Measurements from ENCODE around the gene TMEM52. TPM values are rescaled to one million over a fixed set of nuclear protein-coding genes. Genes with fewer than 3 reads are reported as not detected.
A peak's percentile ranks its signal among the peaks of the same experiment; 100 is the strongest.

Gene TMEM52
- total and polyA plus RNA-seq, 9 of the 15 experiments (the other 6 are each of a cell fraction or from before 2014, with no cell fraction given) = 0.37 to 22.5 (median 6.8) TPM

DNA sequence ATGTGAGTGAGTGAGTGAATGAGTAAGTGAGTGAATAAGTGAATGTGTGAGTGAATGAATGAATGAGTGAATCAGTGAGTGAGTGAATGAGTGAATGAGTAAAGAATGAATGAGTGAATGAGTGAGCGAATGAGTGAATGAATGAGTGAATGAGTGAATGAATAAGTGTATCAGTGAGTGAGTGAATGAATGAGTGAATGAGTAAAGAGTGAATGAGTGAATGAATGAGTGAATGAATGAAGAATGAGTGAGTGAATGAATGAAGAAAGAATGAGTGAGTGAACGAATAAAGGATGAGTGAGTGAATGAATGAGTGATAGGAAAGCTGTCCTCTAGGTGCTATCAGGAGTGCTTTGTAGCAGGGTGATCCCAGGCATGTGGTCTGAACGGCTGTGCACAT, 48.8 kb upstream of the TMEM52 start:
- WGBS (ENCODE audit: insufficient coverage, low coverage, missing lambda C conversion rate) = 7% methylated on average over 3 of the region's 3 CpGs
- no peak overlapping the region for H3K27ac ChIP-seq (ENCODE audit: extremely low read depth, low read depth, low read length)
- no peak overlapping the region for H2AFZ ChIP-seq (ENCODE audit: low read depth, low read length)
- no TSS peak for BruUV-seq (replicated peaks)
- H3K4me1 ChIP-seq (replicated peaks in 1 of 2; ENCODE audit: control insufficient read depth in 2 of 2, insufficient read depth in 2 of 2, low read length in 2 of 2) = peaks cover 0 to 28% of the 10 kb centered on the region in 2 experiments; a peak in 1 of 5 replicates
- no peak overlapping the region for H3K9ac ChIP-seq (ENCODE audit: insufficient read depth in 1 of 2, low read depth in 2 of 2, low read length in 2 of 2)
- no peaks in the 10 kb centered on the region for H3K36me3 ChIP-seq (ENCODE audit: control insufficient read depth, insufficient read depth, low read length)
- no peak overlapping the region for H3K4me2 ChIP-seq (ENCODE audit: insufficient read depth, low read length)
- peaks cover 36 to 74% of the 10 kb centered on the region in 2 experiments for H3K27me3 ChIP-seq (ENCODE audit: control insufficient read depth in 2 of 2, insufficient read depth in 2 of 2, low read length in 2 of 2)
- no peak for TF ChIP-seq SREBF2 (CRISPR knock-in tag; IDR thresholded peaks at IDR 0.05)
- TF ChIP-seq, protein P1, sequence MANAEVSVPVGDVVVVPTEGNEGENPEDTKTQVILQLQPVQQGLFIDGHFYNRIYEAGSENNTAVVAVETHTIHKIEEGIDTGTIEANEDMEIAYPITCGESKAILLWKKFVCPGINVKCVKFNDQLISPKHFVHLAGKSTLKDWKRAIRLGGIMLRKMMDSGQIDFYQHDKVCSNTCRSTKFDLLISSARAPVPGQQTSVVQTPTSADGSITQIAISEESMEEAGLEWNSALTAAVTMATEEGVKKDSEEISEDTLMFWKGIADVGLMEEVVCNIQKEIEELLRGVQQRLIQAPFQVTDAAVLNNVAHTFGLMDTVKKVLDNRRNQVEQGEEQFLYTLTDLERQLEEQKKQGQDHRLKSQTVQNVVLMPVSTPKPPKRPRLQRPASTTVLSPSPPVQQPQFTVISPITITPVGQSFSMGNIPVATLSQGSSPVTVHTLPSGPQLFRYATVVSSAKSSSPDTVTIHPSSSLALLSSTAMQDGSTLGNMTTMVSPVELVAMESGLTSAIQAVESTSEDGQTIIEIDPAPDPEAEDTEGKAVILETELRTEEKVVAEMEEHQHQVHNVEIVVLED (CRISPR knock-in tag; IDR thresholded peaks at IDR 0.05) = no peak
- TF ChIP-seq, protein P2, sequence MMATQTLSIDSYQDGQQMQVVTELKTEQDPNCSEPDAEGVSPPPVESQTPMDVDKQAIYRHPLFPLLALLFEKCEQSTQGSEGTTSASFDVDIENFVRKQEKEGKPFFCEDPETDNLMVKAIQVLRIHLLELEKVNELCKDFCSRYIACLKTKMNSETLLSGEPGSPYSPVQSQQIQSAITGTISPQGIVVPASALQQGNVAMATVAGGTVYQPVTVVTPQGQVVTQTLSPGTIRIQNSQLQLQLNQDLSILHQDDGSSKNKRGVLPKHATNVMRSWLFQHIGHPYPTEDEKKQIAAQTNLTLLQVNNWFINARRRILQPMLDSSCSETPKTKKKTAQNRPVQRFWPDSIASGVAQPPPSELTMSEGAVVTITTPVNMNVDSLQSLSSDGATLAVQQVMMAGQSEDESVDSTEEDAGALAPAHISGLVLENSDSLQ (IDR thresholded peaks at IDR 0.05) = no peak
- TF ChIP-seq NFRKB (IDR thresholded peaks at IDR 0.05; ENCODE audit: low read depth) = 0 out of 2 replicates have a peak, but pooled peaks have one; percentile 48
- TF ChIP-seq, protein P3, sequence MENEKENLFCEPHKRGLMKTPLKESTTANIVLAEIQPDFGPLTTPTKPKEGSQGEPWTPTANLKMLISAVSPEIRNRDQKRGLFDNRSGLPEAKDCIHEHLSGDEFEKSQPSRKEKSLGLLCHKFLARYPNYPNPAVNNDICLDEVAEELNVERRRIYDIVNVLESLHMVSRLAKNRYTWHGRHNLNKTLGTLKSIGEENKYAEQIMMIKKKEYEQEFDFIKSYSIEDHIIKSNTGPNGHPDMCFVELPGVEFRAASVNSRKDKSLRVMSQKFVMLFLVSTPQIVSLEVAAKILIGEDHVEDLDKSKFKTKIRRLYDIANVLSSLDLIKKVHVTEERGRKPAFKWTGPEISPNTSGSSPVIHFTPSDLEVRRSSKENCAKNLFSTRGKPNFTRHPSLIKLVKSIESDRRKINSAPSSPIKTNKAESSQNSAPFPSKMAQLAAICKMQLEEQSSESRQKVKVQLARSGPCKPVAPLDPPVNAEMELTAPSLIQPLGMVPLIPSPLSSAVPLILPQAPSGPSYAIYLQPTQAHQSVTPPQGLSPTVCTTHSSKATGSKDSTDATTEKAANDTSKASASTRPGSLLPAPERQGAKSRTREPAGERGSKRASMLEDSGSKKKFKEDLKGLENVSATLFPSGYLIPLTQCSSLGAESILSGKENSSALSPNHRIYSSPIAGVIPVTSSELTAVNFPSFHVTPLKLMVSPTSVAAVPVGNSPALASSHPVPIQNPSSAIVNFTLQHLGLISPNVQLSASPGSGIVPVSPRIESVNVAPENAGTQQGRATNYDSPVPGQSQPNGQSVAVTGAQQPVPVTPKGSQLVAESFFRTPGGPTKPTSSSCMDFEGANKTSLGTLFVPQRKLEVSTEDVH (IDR thresholded peaks at IDR 0.05; ENCODE audit: low read depth, partially characterized antibody) = no peak
- 0 out of 2 replicates have a peak, but pooled peaks have one; percentile 30 for TF ChIP-seq BCOR (IDR thresholded peaks at IDR 0.05)
- TF ChIP-seq TSC22D4 (tag; IDR thresholded peaks at IDR 0.05) = peak; percentile 82
- TF ChIP-seq ZNF24 (IDR thresholded peaks at IDR 0.05) = peak; percentile 99
- TF ChIP-seq, protein P4, sequence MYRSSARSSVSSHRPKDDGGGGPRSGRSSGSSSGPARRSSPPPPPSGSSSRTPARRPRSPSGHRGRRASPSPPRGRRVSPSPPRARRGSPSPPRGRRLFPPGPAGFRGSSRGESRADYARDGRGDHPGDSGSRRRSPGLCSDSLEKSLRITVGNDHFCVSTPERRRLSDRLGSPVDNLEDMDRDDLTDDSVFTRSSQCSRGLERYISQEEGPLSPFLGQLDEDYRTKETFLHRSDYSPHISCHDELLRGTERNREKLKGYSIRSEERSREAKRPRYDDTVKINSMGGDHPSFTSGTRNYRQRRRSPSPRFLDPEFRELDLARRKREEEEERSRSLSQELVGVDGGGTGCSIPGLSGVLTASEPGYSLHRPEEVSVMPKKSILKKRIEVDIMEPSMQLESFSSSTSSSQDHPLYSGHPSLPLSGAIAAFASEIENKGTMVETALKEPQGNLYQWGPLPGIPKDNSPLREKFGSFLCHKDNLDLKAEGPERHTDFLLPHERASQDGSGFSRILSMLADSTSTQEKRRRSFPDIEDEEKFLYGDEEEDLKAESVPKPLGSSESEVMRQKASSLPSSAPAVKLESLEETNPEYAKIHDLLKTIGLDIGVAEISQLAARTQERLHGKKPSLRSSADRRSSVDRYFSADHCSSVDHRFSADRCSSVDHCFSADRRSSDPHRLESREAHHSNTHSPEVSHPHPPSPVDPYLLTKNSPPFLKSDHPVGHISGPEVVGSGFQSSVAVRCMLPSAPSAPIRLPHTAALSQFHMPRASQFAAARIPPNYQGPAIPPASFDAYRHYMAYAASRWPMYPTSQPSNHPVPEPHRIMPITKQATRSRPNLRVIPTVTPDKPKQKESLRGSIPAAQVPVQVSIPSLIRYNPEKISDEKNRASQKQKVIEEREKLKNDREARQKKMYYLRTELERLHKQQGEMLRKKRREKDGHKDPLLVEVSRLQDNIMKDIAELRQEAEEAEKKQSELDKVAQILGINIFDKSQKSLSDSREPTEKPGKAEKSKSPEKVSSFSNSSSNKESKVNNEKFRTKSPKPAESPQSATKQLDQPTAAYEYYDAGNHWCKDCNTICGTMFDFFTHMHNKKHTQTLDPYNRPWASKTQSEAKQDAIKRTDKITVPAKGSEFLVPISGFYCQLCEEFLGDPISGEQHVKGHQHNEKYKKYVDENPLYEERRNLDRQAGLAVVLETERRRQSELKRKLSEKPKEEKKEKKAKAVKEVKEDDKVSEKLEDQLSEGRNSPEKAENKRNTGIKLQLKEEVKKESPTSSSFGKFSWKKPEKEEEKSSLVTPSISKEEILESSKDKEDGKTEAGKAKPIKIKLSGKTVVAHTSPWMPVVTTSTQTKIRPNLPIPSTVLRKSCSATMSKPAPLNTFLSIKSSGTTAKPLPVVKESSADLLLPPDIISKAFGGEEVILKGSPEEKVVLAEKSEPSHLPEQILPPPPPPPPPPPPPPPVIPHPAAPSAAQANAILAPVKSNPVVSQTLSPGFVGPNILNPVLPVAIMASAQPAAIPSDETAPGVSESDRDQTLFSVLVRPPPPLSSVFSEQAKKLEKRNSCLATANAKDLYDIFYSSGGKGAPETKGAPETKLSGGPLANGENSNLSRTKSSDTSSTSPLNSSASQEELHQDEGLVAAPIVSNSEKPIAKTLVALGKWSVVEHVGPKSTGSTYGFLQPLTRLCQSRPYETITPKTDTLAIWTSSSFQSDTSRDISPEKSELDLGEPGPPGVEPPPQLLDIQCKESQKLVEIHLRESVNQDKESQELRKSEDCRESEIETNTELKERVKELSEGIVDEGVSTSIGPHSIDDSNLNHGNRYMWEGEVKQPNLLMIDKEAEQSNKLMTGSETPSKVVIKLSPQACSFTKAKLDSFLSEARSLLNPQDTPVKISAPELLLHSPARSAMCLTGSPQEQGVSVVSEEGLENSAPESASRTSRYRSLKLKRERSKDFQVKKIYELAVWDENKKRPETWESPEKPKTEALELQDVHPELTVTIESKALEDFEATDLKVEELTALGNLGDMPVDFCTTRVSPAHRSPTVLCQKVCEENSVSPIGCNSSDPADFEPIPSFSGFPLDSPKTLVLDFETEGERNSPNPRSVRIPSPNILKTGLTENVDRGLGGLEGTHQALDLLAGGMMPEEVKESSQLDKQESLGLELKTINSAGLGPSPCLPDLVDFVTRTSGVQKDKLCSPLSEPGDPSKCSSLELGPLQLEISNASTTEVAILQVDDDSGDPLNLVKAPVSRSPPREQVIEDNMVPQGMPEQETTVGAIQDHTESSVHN (IDR thresholded peaks at IDR 0.05; ENCODE audit: borderline replicate concordance in 1 of 2, low read depth in 1 of 2) = peak in 1 of 2 experiments; percentile 57; a peak in 2 of 4 replicates
- no peaks in the 10 kb centered on the region for H3K79me2 ChIP-seq (ENCODE audit: control insufficient read depth, insufficient read depth, low read length)
- H3K9me3 ChIP-seq (replicated peaks; ENCODE audit: control insufficient read depth, insufficient read depth, low read depth, low read length) = peaks cover 6% of the 10 kb centered on the region
- ATAC-seq (no peak), DNase-seq (ENCODE audit: extremely low read depth in 1 of 4, low spot score in 3 of 4) (no peak), FAIRE-seq (no peak)
- H4K20me1 ChIP-seq (replicated peaks; ENCODE audit: control insufficient read depth, insufficient read depth, low read length) = peaks cover 12% of the 10 kb centered on the region
- POLR2A ChIA-PET = interaction anchor here (1.0 kb wide), 1 partner anchor 72 kb away, joined by 4 read pairs; no protein-coding TSS in a partner anchor
- H3K4me3 ChIP-seq = no peak overlapping the region
- H3K9me1 ChIP-seq (ENCODE audit: control insufficient read depth, insufficient read depth, low read length) = no peaks in the 10 kb centered on the region
- CTCF ChIA-PET (ENCODE audit: low intra/inter-chr PET ratio) = no interaction called here
- intact Hi-C loops (cut with micrococcal nuclease) (no loop called here), in situ Hi-C loops (cut with MboI) (no loop called here)

Data from K562 (cell line).